ENCODE measurements around the gene ASTN2.

- TF ChIP-seq CTCF (conservative IDR thresholded peaks at IDR 0.05 in 1 of 2, IDR thresholded peaks at IDR 0.05 in 1 of 2; ENCODE audit: extremely low read depth in 1 of 2, insufficient read depth in 1 of 2, low read depth in 1 of 2, low read length in 2 of 2) (no peak), EZH2 (IDR thresholded peaks at IDR 0.05; ENCODE audit: borderline replicate concordance, low read length) (no peak)
Observed at GRCh38 chr9:116477584-116478141, 937.2 kb downstream of the ASTN2 start.
